Caco-2 (cell line): Measurements from ENCODE around the gene MUSTN1. TPM values are rescaled to one million over a fixed set of nuclear protein-coding genes. Genes with fewer than 3 reads are reported as not detected.

Experiments
- BruUV-seq: library from RNA; stranded (reverse); fragments of 400-500 nt; replicated peaks from 2 replicates; lab custom pipeline; 2021; lab: Mats Ljungman, UMichigan
- CTCF ChIA-PET: fragments of 300-600 bp; sonication (Branson Sonifier 250); formaldehyde crosslinking; loops from one replicate; lab custom pipeline; 2022; ENCODE audit warnings: antibody characterized with exemption; lab: Charles Lee
- POLR2A ChIA-PET: fragments of 300-600 bp; sonication (Branson Sonifier 250); formaldehyde crosslinking; loops from one replicate; lab custom pipeline; 2022; ENCODE audit warnings: antibody characterized with exemption; lab: Charles Lee
- DNase-seq, 2 experiments: peaks; one replicate each; pipeline versions ENCODE4 v3.0.0 to v3.0.0-alpha.2; 2020 to 2022
- H3K27me3 ChIP-seq: replicated peaks from 2 replicates; pipeline ENCODE4 v1.6.0; 2011; ENCODE audit warnings: low read length; ENCODE audit not compliant: control insufficient read depth, insufficient read depth
- H3K36me3 ChIP-seq: 2 replicates; pipeline ENCODE4 v1.5.1; 2011; ENCODE audit warnings: low read length; ENCODE audit not compliant: control insufficient read depth, insufficient read depth
- H3K4me1 ChIP-seq: fragments of 250-450 bp; sonication (Bioruptor Pico); 2 replicates; pipeline ENCODE4 v1.5.1; 2020; ENCODE audit warnings: mild to moderate bottlenecking
- H3K4me3 ChIP-seq: 2 replicates; pipeline ENCODE4 v1.5.1; 2011; ENCODE audit warnings: low read depth, mild to moderate bottlenecking, control low read depth, low read length
- H3K9me3 ChIP-seq: fragments of 250-450 bp; sonication (Bioruptor Pico); 2 replicates; pipeline ENCODE4 v1.5.1; 2020; ENCODE audit warnings: mild to moderate bottlenecking, moderate library complexity
- H3K27ac Mint-ChIP-seq: one replicate; pipeline ENCODE4 v1.8.0; 2022; ENCODE audit warnings: mixed read lengths; ENCODE audit not compliant: unreplicated experiment
- H3K27me3 Mint-ChIP-seq: one replicate; pipeline ENCODE4 v1.8.0; 2022; ENCODE audit warnings: mixed read lengths; ENCODE audit not compliant: insufficient read depth, unreplicated experiment
- H3K36me3 Mint-ChIP-seq: one replicate; pipeline ENCODE4 v1.8.0; 2022; ENCODE audit warnings: mild to moderate bottlenecking, mixed read lengths; ENCODE audit not compliant: insufficient read depth, unreplicated experiment
- H3K4me1 Mint-ChIP-seq: one replicate; pipeline ENCODE4 v1.8.0; 2022; ENCODE audit warnings: low read depth, mixed read lengths; ENCODE audit not compliant: unreplicated experiment
- H3K4me3 Mint-ChIP-seq: one replicate; pipeline ENCODE4 v1.8.0; 2022; ENCODE audit warnings: mild to moderate bottlenecking, moderate library complexity, mixed read lengths; ENCODE audit not compliant: unreplicated experiment
- H3K9me3 Mint-ChIP-seq: one replicate; pipeline ENCODE4 v1.8.0; 2022; ENCODE audit warnings: mixed read lengths; ENCODE audit not compliant: unreplicated experiment
- CTCF ChIP-seq, 2 experiments: fragments of 200-600 bp in 1 of 2; IDR thresholded peaks; 1 replicate in 1 of 2; 2 replicates in 1 of 2; pipeline versions ENCODE4 v1.5.1 to v1.8.0; 2011 to 2022; ENCODE audit warnings: antibody characterized with exemption in 1 of 2, control low read depth in 1 of 2, inconsistent platforms in 1 of 2, low read depth in 1 of 2, low read length in 1 of 2, mild to moderate bottlenecking in 1 of 2, moderate library complexity in 1 of 2; ENCODE audit not compliant: insufficient read depth in 1 of 2, severe bottlenecking in 1 of 2, unreplicated experiment in 1 of 2
- intact Hi-C: fragments of 100-400 bp; cut with micrococcal nuclease; formaldehyde crosslinking; loops from one replicate; pipeline ENCODE4 v1.10.0; 2022; ENCODE audit not compliant: unreplicated experiment
- microRNA-seq: library from miRNA; unstranded; fragments of <30 nt; microRNA quantifications from one replicate; pipeline ENCODE4 v1.2.0, GENCODE V29; 2022
- total RNA-seq: library from RNA; stranded (reverse); gene quantifications from 2 replicates; pipeline ENCODE4 v1.2.3, GENCODE V29; 2022

Gene MUSTN1
- total RNA-seq, 1 experiment from 2014 or later = 1.8 TPM

GRCh38 chr3:52784021-52784621, 50.7 kb downstream of the MUSTN1 start:
- Mint-ChIP-seq H3K4me3 (no peak overlapping the region), H3K9me3 (no peaks in the 10 kb centered on the region), H3K4me1 (no peaks in the 10 kb centered on the region), H3K27ac (no peak overlapping the region), H3K27me3 (no peaks in the 10 kb centered on the region), H3K36me3 (no peaks in the 10 kb centered on the region)
- no peaks in the 10 kb centered on the region for H3K4me1 ChIP-seq
- intact Hi-C loops = no loop called here
- no peak overlapping the region for H3K4me3 ChIP-seq
- H3K9me3 ChIP-seq = no peaks in the 10 kb centered on the region
- no peaks in the 10 kb centered on the region for H3K27me3 ChIP-seq
- TF ChIP-seq CTCF (IDR thresholded peaks at IDR 0.05; ENCODE audit: insufficient read depth in 1 of 2, low read depth in 1 of 2, low read length in 1 of 2, severe bottlenecking in 1 of 2, unreplicated experiment in 1 of 2) = no peak
- POLR2A ChIA-PET = interaction anchor here (1.2 kb wide), 1 partner anchor 8 kb away, joined by 3 read pairs; no protein-coding TSS in a partner anchor
- BruUV-seq = no TSS peak
- DNase-seq = peak in 1 of 2 experiments; percentile 22
- CTCF ChIA-PET = interaction anchor here (0.7 to 0.8 kb wide), 2 partner anchors 9 to 15 kb away, joined by 3 read pairs; no protein-coding TSS in a partner anchor
- H3K36me3 ChIP-seq = no peaks in the 10 kb centered on the region

GRCh38 chr3:52783211-52783555, 51.6 kb downstream of the MUSTN1 start:
- H3K36me3 ChIP-seq = no peaks in the 10 kb centered on the region
- no peaks in the 10 kb centered on the region for H3K4me1 Mint-ChIP-seq
- H3K4me3 ChIP-seq = no peak overlapping the region
- no peak for TF ChIP-seq CTCF (IDR thresholded peaks at IDR 0.05; ENCODE audit: insufficient read depth in 1 of 2, low read depth in 1 of 2, low read length in 1 of 2, severe bottlenecking in 1 of 2, unreplicated experiment in 1 of 2)
- no peaks in the 10 kb centered on the region for H3K36me3 Mint-ChIP-seq
- intact Hi-C loops = no loop called here
- ChIA-PET POLR2A (interaction anchor here (1.2 kb wide), 1 partner anchor 9 kb away, joined by 3 read pairs; no protein-coding TSS in a partner anchor), CTCF (interaction anchor here (0.8 kb wide), 1 partner anchor 16 kb away, joined by 3 read pairs; no protein-coding TSS in a partner anchor)
- H3K9me3 Mint-ChIP-seq = no peaks in the 10 kb centered on the region
- H3K4me3 Mint-ChIP-seq = no peak overlapping the region
- no peaks in the 10 kb centered on the region for H3K9me3 ChIP-seq
- no peaks in the 10 kb centered on the region for H3K4me1 ChIP-seq
- no peaks in the 10 kb centered on the region for H3K27me3 ChIP-seq
- DNase-seq = no peak
- no peaks in the 10 kb centered on the region for H3K27me3 Mint-ChIP-seq
- no TSS peak for BruUV-seq
- H3K27ac Mint-ChIP-seq = no peak overlapping the region

Small RNA genes lying within 50 kb of the gene (microRNA-seq; reads per million reads assigned to microRNA genes)
- not detected for gene MIR8064

Other genes with a start within 250 kb of the MUSTN1 start
- 50.6 and 50.7 TPM in 2 replicates for gene PBRM1, start 149.1 kb downstream of the MUSTN1 start, total RNA-seq
- gene GNL3, start 149.0 kb downstream of the MUSTN1 start, total RNA-seq = 125 and 134 TPM in 2 replicates
- gene GLT8D1, start 129.2 kb downstream of the MUSTN1 start, total RNA-seq = 30.5 and 31.4 TPM in 2 replicates
- gene SPCS1, start 128.9 kb downstream of the MUSTN1 start, total RNA-seq = 141 and 153 TPM in 2 replicates
- 39.2 and 40.5 TPM in 2 replicates for gene NEK4, start 64.1 kb downstream of the MUSTN1 start, total RNA-seq
- gene ITIH1, start 57.4 kb downstream of the MUSTN1 start, total RNA-seq = 0.49 TPM in 1 of 2 replicates, not detected in the other
- 0.23 and 0.27 TPM in 2 replicates for gene ITIH3, start 40.2 kb downstream of the MUSTN1 start, total RNA-seq
- gene ITIH4, start 4.3 kb downstream of the MUSTN1 start, total RNA-seq = 3.7 and 4.1 TPM in 2 replicates
- gene STIMATE, start 62.5 kb upstream of the MUSTN1 start, total RNA-seq = 13.5 and 13.9 TPM in 2 replicates
- gene SFMBT1, start 211.1 kb upstream of the MUSTN1 start, total RNA-seq = 45.3 and 47.4 TPM in 2 replicates